OCI-M1 (cell line): ENCODE results near the gene NEO1.
A peak's percentile ranks its signal among the peaks of the same experiment; 100 is the strongest.
"Not testable (repeated sequence)": the region's sequence is repeated elsewhere in the genome, so short reads cannot be mapped to it uniquely, and the experiment has no call there.

Experiments used
- DNase-seq: peaks from one replicate; lab custom pipeline; 2025; lab: John Stamatoyannopoulos, UW

NEO1 gene

GRCh38 chr15:73210630-73211029 is 158.4 kb downstream of the NEO1 start:
- no peak for DNase-seq

DNA sequence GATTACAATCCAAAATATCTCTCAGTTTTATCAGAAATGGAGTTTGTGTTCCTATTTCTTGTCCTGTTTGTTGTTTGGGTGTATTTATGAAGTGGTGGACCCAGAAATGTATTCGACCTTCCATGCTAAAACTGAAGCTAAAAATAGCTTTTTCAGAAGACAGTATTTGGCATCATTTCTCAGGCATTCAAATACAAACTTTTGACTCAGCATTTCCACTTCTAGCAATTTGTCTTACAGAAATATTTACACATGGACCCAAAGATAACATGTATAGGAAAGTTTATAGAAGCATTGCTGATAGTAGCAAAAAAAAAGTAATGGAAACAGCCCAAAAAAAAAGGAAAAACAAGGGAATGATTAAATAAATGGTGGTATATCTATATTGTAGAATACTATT is 160.2 kb downstream of the NEO1 start:
- peak; percentile 45 for DNase-seq

DNA sequence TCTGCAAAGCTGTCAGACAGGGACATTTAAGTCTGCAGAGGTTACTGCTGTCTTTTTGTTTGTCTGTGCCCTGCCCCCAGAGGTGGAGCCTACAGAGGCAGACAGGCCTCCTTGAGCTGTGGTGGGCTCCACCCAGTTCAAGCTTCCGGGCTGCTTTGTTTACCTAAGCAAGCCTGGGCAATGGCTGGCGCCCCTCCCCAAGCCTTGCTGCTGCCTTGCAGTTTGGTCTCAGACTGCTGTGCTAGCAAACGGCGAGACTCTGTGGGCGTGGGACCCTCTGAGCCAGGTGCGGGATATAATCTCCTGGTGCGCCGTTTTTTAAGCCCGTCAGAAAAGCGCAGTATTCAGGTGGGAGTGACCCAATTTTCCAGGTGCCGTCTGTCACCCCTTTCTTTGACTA is 169.2 kb downstream of the NEO1 start:
- DNase-seq = not testable (repeated sequence)

- peak; percentile 94 for DNase-seq
Measured at GRCh38 chr15:73225358-73226015, 173.2 kb downstream of the NEO1 start.

GRCh38 chr15:73226093-73226814 is 174.0 kb downstream of the NEO1 start:
- DNase-seq = no peak

DNA sequence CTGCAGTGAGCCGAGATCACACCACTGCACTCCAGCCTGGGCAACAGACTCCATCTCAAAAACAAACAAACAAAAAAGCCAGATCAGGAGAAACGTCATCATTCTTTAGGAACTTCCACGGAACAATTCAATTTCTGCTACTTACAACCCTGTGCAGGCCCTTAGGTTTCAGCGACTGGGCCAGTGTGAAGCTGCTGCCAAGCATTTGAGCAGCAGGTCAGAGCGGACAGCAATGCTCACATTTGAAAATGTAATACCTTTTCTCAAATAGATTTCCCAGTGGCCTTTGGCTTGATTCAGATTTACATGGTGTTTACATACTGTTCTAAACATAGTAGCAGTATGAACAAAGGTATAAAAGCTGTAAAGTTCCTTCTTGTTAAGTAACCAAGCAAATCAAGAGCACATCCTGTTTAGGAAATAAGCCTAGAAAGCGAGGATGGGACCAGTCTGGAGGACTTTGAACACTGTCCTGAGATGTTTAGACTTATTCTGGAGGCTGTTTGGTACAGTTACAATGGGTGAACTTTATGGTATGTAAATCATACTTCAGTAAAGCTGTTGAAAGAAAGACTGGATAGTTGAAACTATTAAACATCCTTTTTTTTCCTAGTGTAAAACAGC is 175.3 kb downstream of the NEO1 start:
- peak; percentile 43 for DNase-seq

GRCh38 chr15:73228128-73228646 is 175.9 kb downstream of the NEO1 start:
- peak; percentile 43 for DNase-seq

GRCh38 chr15:73231661-73232419 is 179.6 kb downstream of the NEO1 start:
- DNase-seq = no peak

GRCh38 chr15:73232776-73233175 is 180.5 kb downstream of the NEO1 start:
- DNase-seq = no peak

GRCh38 chr15:73233623-73234022 is 181.4 kb downstream of the NEO1 start:
- DNase-seq = no peak

DNA sequence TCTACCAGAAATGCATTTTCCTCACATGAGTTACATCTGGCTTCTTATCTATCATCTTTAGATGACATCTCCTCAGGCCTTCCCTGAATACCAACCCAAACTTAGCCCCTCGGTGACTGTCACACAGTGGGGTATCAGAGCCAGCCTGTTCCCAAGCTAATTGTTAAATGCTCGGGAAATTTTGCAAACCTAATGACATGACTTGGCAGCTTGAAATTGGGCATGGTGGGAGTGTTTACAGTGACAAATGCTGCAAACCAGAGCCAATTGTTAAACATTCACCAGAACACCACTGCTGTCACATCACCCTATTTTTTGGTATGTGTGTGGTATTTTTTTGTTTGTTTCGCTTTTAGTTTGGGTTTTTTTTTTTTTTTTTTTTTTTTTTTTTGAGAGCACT is 185.6 kb downstream of the NEO1 start:
- no peak for DNase-seq

GRCh38 chr15:73239564-73240215 is 187.4 kb downstream of the NEO1 start:
- DNase-seq = peak; percentile 9

GRCh38 chr15:73240866-73241499 is 188.7 kb downstream of the NEO1 start:
- peak; percentile 83 for DNase-seq

GRCh38 chr15:73244333-73244732 is 192.1 kb downstream of the NEO1 start:
- peak; percentile 29 for DNase-seq

DNA sequence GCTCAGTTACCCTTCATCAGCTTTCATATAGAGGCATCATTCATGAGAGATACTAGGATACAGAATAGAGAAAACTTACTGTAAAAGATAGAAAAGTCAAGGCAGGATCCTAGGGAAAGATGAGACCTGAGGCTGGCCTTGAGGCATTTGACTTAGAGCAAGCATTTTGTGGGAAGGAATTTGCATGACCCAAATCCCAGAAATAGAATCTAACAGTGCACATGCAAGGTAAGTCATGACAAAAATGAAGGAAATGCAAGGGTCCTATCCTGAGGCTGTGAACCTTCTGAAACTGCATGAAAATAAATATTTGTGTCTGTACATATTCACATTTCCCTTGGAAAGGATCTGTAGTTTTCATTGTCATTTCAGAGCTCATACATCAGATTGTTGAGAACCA is 194.2 kb downstream of the NEO1 start:
- DNase-seq = no peak

- DNase-seq = no peak
Measured at GRCh38 chr15:73246898-73247297, 194.6 kb downstream of the NEO1 start.

DNA sequence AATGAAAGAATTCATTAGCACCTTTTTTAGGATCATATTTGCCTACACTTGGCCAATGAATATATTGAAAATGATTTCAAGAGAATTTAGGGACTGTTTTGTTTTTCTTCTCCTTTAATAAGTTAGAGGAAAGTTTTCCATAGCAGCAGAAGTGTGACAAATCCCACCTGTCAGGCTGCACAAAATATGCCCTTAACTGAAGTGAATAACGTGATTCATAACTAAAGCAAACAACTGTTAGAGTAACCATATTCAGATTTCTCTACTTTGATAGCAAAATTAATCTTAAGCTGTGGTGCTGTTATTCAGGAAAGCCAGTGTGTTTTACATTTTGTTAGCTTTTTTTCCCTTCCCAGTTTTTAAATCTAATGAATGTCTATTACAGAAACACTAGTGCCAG is 195.1 kb downstream of the NEO1 start:
- no peak for DNase-seq

DNA sequence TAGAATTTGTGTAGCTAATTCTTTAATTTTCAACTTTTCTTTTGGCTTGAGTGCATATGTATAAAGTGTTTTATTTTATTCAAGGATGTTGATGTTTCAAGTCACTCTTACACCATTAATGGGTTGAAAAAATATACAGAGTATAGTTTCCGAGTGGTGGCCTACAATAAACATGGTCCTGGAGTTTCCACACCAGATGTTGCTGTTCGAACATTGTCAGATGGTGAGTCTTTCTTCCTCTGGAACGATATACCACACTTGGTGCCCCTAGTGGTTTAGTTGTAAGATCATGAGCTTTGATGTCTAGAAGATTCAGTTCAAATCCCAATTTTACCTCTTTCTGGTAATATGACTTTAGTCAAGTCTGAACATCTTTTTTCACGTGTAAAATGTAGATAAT is 197.2 kb downstream of the NEO1 start:
- DNase-seq = no peak

- no peak for DNase-seq
Measured at GRCh38 chr15:73254598-73254997, 202.3 kb downstream of the NEO1 start.

- DNase-seq = no peak
Measured at GRCh38 chr15:73258271-73259108, 206.2 kb downstream of the NEO1 start.
